AG09309 (cell line): Measurements from ENCODE around the gene MAPKBP1.

ENCODE experiments used
- DNase-seq: peaks from one replicate; pipeline ENCODE4 v3.0.0-alpha.2; 2010; ENCODE audit warnings: low read depth
- H3K4me3 ChIP-seq: 2 replicates; pipeline ENCODE4 v1.5.1; 2011; ENCODE audit warnings: mild to moderate bottlenecking, low read depth, low read length, moderate library complexity; ENCODE audit not compliant: control insufficient read depth
- CTCF ChIP-seq: IDR thresholded peaks from 2 replicates; pipeline ENCODE4 v1.5.1; 2011; ENCODE audit warnings: mild to moderate bottlenecking, low read depth, low read length, inconsistent platforms; ENCODE audit not compliant: insufficient read depth, control insufficient read depth; ENCODE audit errors: missing control alignments

MAPKBP1 gene

GRCh38 chr15:41820791-41821423, 46.6 kb downstream of the MAPKBP1 start:
- no peak for DNase-seq
- no peak overlapping the region for H3K4me3 ChIP-seq
- no peak for TF ChIP-seq CTCF

GRCh38 chr15:41821831-41822230, 47.5 kb downstream of the MAPKBP1 start:
- no peak for DNase-seq
- TF ChIP-seq CTCF: no peak
- no peak overlapping the region for H3K4me3 ChIP-seq

- no peak for DNase-seq
- no peak for TF ChIP-seq CTCF
- H3K4me3 ChIP-seq: no peak overlapping the region
Observed at GRCh38 chr15:41822471-41822870, 48.2 kb downstream of the MAPKBP1 start.

DNA sequence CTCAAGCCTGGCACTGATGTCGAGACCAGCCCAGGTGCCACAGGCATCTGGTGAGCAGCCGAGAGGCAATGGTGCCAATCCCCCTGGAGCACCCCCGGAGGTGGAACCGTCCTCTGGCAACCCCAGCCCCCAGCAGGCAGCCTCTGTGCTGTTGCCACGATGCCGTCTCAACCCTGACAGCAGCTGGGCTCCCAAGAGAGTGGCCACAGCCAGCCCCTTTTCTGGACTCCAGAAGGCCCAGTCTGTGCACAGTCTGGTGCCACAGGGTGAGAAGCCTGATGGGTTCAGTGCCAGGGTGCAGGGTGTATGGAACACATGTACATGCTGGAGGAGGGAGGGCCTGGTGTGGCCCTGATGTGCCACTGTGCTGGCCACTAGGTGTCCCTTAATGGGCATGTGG, 48.7 kb downstream of the MAPKBP1 start:
- DNase-seq: no peak
- H3K4me3 ChIP-seq: no peak overlapping the region
- no peak for TF ChIP-seq CTCF

- no peak for DNase-seq
- no peak overlapping the region for H3K4me3 ChIP-seq
- no peak for TF ChIP-seq CTCF
Observed at GRCh38 chr15:41823502-41823901, 49.2 kb downstream of the MAPKBP1 start.

DNA sequence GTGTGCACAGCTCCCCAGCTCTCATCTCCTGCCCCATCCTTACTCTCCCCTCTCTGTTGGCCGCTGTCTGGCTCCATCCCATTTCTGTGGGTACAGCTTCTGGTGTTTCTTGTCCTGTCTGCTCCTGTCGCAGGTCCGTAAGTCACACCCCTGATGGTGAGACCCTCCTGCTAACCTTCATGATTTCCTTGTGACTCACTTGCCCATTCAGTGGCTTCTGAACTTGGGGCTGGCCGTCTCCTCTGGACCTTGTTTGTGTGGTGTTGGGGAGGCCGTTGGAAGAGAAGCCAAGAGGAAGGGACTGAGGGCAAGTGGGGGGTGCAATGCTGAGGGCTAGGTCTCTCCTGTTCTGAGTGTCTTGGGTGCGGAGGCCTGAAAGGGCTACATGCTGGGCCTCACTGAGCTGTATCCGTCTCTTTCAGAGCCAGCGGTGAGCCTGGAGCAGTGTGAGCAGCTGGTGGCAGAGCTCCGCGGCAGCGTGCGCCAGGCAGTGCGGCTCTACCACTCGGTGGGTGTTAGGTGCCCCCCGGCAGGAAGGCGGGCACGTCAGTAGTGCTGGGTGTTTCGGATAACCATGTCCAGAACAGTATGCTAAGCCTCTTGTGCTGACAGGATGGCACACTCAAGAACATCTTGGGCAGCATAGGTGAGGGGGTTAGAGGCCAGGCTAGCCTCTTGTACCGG, 49.9 kb downstream of the MAPKBP1 start:
- TF ChIP-seq CTCF: no peak
- no peak for DNase-seq
- H3K4me3 ChIP-seq: no peak overlapping the region
